HG02678 (cell line): ENCODE results near the gene POLN.
A peak's percentile ranks its signal among the peaks of the same experiment; 100 is the strongest.
"Not testable (repeated sequence)": the region's sequence is repeated elsewhere in the genome, so short reads cannot be mapped to it uniquely, and the experiment has no call there.

ENCODE experiments used
- ATAC-seq: cut with Tn5 transposase; IDR thresholded peaks from one replicate; pipeline ENCODE4 v1.9.1; 2021; ENCODE audit warnings: mild to moderate bottlenecking, moderate library complexity; ENCODE audit not compliant: unreplicated experiment

Gene POLN

DNA sequence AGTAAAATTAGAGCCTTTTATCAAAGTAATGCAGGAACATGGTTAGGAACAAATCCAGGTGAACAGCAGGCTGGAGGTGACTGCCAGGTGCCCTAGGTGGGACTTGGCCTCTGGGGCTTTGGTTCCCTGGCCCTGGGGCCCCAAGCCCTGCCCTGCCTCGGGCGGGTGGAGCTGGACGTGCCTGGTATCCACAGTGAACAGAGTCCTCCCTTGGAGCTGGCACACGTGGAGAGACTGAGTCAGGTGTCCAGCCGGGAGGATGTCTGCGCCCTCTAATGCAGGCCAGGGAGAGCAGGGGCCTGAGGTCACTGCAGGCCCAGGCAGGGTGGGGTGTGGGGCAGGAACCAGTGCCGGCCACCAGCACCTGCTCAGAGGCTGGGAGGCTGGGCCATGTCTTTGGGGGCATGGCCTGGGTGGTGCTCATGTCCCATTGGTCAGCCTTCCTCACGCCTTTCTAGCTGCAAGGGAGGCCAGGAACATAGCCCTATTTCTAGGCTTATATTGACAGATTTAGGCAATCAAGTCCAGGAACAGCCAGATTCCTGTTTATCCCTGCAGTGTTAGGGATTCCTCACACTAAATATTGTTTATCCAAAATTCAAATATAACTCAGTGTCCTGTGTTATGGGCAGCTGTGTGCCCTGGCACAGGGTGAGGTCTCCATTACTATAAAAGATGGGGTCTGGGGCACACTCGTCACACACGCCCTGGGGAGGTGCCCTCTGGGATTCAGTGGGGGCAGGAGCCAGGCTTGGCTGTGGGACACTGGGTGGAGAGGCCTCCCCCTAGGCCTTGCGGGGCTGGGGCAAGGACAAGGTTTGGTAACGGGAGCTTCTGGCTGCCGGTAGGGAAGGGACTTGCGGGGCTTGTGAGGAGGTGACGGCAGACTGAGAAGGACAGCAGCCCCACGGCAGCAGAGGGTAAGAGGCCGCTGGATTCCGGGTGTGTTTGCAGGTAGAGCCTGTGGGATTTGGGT is 197.1 kb downstream of the POLN start:
- ATAC-seq = no peak

DNA sequence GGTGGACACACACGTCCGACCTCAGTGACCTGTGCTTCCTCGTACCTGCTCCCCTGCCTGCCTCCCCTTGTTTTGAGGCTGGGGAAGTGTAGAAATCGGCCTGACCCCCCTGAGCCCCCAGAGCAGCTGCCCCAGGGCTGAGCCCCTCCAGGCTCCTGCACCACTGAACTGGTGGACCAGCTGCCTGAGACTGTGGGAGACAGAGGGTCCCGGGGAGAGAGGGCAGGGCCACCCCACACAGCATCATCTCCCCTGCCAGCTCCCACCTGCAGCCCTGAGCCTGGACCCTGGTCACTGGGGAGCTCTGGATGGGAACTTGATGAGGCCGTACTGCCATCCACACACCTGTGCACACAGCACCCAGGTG is 197.8 kb downstream of the POLN start:
- no peak for ATAC-seq

- ATAC-seq = no peak
These were observed 198.4 kb downstream of the POLN start for GRCh38 chr4:2043396-2044118.

- no peak for ATAC-seq
These were observed 198.9 kb downstream of the POLN start for GRCh38 chr4:2042947-2043395.

DNA sequence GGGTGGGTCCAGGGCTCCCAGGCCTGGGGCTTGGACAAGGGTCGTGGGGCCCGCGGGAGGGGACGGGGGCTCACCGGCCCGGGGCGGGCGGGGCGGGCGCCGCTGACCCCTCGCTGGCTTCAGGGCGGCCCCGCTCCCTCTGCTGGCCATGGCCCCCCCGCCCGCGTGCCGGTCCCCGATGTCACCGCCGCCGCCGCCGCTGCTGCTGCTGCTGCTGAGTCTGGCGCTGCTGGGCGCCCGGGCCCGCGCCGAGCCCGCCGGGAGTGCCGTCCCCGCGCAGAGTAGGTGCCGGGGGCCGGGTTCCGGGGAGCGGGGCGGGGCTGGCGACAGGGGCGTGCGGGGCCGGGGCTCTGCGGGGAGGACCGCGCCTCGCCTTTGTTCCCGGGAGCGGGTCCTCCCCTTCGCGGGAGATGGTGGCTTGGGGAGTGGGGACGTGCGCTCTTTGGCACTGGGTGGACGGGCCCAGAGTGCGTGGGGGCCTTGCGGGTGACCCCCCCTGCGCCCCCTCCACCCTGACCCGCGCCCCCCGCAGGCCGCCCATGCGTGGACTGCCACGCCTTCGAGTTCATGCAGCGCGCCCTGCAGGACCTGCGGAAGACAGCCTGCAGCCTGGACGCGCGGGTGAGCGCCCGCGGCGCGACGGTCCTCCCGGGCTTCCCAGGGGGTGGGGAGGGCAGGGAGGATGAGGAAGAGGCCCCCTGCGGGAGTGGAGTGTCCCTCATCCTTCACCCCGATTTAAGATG is 199.5 kb downstream of the POLN start:
- peak; percentile 29 for ATAC-seq

GRCh38 chr4:2041239-2042130 is 200.4 kb downstream of the POLN start:
- ATAC-seq = peak; percentile 79

- ATAC-seq = no peak
These were observed 201.3 kb downstream of the POLN start for GRCh38 chr4:2040391-2041238.

- ATAC-seq = no peak
These were observed 205.1 kb downstream of the POLN start for GRCh38 chr4:2036866-2037265.

GRCh38 chr4:2036327-2036726 is 205.6 kb downstream of the POLN start:
- no peak for ATAC-seq

GRCh38 chr4:2031161-2031560 is 210.8 kb downstream of the POLN start:
- not testable (repeated sequence) for ATAC-seq

DNA sequence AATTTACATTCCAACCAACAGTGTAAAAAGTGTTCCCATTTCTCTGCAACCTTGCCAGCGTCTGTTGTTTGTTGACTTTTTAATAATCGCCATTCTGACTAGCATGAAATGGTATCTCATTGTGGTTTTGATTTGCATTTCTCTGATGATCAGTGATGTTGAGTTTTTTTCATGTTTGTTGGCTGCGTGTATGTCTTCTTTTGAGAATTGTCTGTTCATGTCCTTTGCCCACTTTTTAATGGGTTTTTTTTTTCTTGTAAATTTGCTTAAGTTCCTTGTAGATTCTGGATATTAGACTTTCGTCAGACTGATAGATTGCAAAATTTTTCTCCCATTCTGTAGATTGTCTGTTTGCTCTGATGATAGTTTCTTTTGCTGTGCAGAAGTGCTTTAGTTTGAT is 214.8 kb downstream of the POLN start:
- not testable (repeated sequence) for ATAC-seq

DNA sequence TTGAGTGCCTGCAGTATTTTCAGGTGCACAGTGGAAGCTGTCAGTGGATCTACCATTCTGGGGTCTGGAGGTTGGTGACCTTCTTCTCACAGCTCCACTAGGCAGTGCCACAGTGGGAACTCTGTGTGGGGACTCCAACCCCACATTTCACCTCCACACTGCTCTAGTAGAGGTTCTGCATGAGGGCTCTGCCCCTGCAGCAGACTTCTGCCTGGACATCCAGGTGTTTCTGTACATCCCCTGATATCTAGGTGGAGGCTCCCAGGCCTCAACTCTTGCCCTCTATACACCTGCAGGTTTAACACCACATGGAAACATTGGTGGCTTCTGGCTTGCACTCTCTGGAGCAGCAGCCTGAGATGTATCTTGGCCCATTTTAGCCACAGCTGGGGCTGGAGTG is 216.1 kb downstream of the POLN start:
- ATAC-seq = no peak

GRCh38 chr4:2024683-2025082 is 217.2 kb downstream of the POLN start:
- no peak for ATAC-seq
